Endothelial cell of umbilical vein (primary cell): ENCODE data around the gene RNASET2. TPM values are rescaled to one million over a fixed set of nuclear protein-coding genes. Genes with fewer than 3 reads are reported as not detected.

Experiments used
- BruUV-seq: library from RNA; stranded (reverse); fragments of 400-500 nt; replicated peaks from 2 replicates; lab custom pipeline; 2021; lab: Mats Ljungman, UMichigan
- CTCF ChIA-PET: fragments of 300-600, 350-600 bp; sonication (Branson Sonifier 250); formaldehyde crosslinking; loops from one replicate; lab custom pipeline; 2021; ENCODE audit warnings: antibody characterized with exemption, inconsistent platforms; lab: Charles Lee
- POLR2A ChIA-PET: fragments of 300-600, 350-600 bp; sonication (Branson Sonifier 250); formaldehyde crosslinking; loops from one replicate; lab custom pipeline; 2021; ENCODE audit warnings: antibody characterized with exemption, inconsistent platforms; lab: Charles Lee
- DNase-seq: peaks from one replicate; pipeline ENCODE4 v3.0.0-alpha.2; 2011; ENCODE audit warnings: low read depth, low spot score
- FAIRE-seq: peaks from 2 replicates; lab custom pipeline; 2011; peaks lifted over from hg19 to GRCh38; lab: Jason Lieb, UNC
- H2AFZ ChIP-seq: 2 replicates; pipeline ENCODE4 v1.6.0; 2012; ENCODE audit warnings: low read depth, low read length, control low read depth, inconsistent platforms
- H3K27ac ChIP-seq: 2 replicates; pipeline ENCODE4 v1.5.1; 2011; ENCODE audit warnings: low read depth, mild to moderate bottlenecking, control low read depth, low read length, moderate library complexity; ENCODE audit not compliant: insufficient read depth
- H3K27me3 ChIP-seq, 2 experiments: 2 replicates each; pipeline versions ENCODE4 v1.6.0 to v1.6.1; 2011; ENCODE audit warnings: low read length in 2 of 2, mixed read lengths in 1 of 2; ENCODE audit not compliant: control insufficient read depth in 2 of 2, insufficient read depth in 2 of 2
- H3K36me3 ChIP-seq, 2 experiments: 2 replicates in 1 of 2; 3 replicates in 1 of 2; pipeline ENCODE4 v1.5.1; 2011; ENCODE audit warnings: low read length in 2 of 2, mild to moderate bottlenecking in 1 of 2, moderate library complexity in 1 of 2; ENCODE audit not compliant: control insufficient read depth in 2 of 2, insufficient read depth in 2 of 2; ENCODE audit errors: extremely low read depth in 1 of 2
- H3K4me1 ChIP-seq: 3 replicates; pipeline ENCODE4 v1.5.1; 2011; ENCODE audit warnings: mild to moderate bottlenecking, low read length; ENCODE audit not compliant: control insufficient read depth, insufficient read depth; ENCODE audit errors: extremely low read depth
- H3K4me2 ChIP-seq: 2 replicates; pipeline ENCODE4 v1.6.1; 2011; ENCODE audit warnings: low read length, control low read depth, mixed read lengths; ENCODE audit not compliant: insufficient read depth
- H3K4me3 ChIP-seq, 3 experiments: fragments of 200-600 bp in 1 of 3; sonication (generic), shearing (Covaris generic) in 1 of 3; replicated peaks in 1 of 3; 2 replicates each; pipeline ENCODE4 v1.5.1; 2011 to 2016; ENCODE audit warnings: control low read depth in 3 of 3, low read length in 3 of 3, mild to moderate bottlenecking in 2 of 3, inconsistent platforms in 1 of 3, low read depth in 1 of 3, moderate library complexity in 1 of 3; ENCODE audit not compliant: insufficient read depth in 1 of 3
- H3K79me2 ChIP-seq: 2 replicates; pipeline ENCODE4 v1.6.0; 2012; ENCODE audit warnings: low read length, inconsistent platforms; ENCODE audit not compliant: control insufficient read depth, insufficient read depth
- H3K9ac ChIP-seq: replicated peaks from 2 replicates; pipeline ENCODE3; 2011; ENCODE audit warnings: low read length, control low read depth; ENCODE audit not compliant: insufficient read depth; ENCODE audit errors: extremely low read depth
- H3K9me1 ChIP-seq: replicated peaks from 3 replicates; pipeline ENCODE4 v1.6.0; 2011; ENCODE audit warnings: mild to moderate bottlenecking, low read length; ENCODE audit not compliant: control insufficient read depth, insufficient read depth; ENCODE audit errors: extremely low read depth
- H3K9me3 ChIP-seq: replicated peaks from 2 replicates; pipeline ENCODE4 v1.5.1; 2012; ENCODE audit warnings: low read length, inconsistent platforms; ENCODE audit not compliant: control insufficient read depth, insufficient read depth
- H4K20me1 ChIP-seq: replicated peaks from 2 replicates; pipeline ENCODE3; 2011; ENCODE audit warnings: mild to moderate bottlenecking, low read length; ENCODE audit not compliant: control insufficient read depth, insufficient read depth; ENCODE audit errors: extremely low read depth
- EZH2 ChIP-seq: IDR thresholded peaks from 2 replicates; pipeline ENCODE4 v1.6.1; 2012; ENCODE audit warnings: borderline replicate concordance, low read depth, mild to moderate bottlenecking, moderate library complexity, low read length, inconsistent platforms; ENCODE audit not compliant: severe bottlenecking
- FOS ChIP-seq: IDR thresholded peaks from 2 replicates; pipeline ENCODE4 v1.6.1; 2011; ENCODE audit warnings: mild to moderate bottlenecking, low read length, moderate library complexity, borderline replicate concordance; ENCODE audit not compliant: insufficient read depth
- GATA2 ChIP-seq: IDR thresholded peaks from 2 replicates; pipeline ENCODE4 v1.7.0; 2011; ENCODE audit warnings: low read depth, mild to moderate bottlenecking, moderate library complexity, mixed read lengths, low read length; ENCODE audit not compliant: insufficient read length, insufficient read depth
- JUN ChIP-seq: IDR thresholded peaks from 2 replicates; pipeline ENCODE4 v1.6.1; 2011; ENCODE audit warnings: borderline replicate concordance, low read depth; ENCODE audit not compliant: insufficient read length, insufficient read depth
- MYC ChIP-seq: IDR thresholded peaks from one replicate; pipeline ENCODE4 v1.6.1; 2011; ENCODE audit warnings: mild to moderate bottlenecking, low read depth, low read length
- POLR2A ChIP-seq: IDR thresholded peaks from 2 replicates; pipeline ENCODE4 v1.6.1; 2012; ENCODE audit warnings: low read depth, mild to moderate bottlenecking, control low read depth, low read length
- POLR2AphosphoS5 ChIP-seq: IDR thresholded peaks from 2 replicates; pipeline ENCODE4 v1.6.1; 2012; ENCODE audit warnings: low read depth, mild to moderate bottlenecking, control low read depth, low read length, moderate library complexity; ENCODE audit not compliant: insufficient read depth
- dilution Hi-C: fragments of 300-500 bp; cut with MboI; formaldehyde crosslinking; loops from one replicate; pipeline ENCODE4 v1.15.0; 2019; ENCODE audit warnings: low sequenced_read_pairs; ENCODE audit not compliant: extremely low pct_ligation_motif_present
- intact Hi-C: fragments of 100-400 bp; cut with micrococcal nuclease; formaldehyde crosslinking; loops from one replicate; pipeline ENCODE4 v1.10.0; 2022
- polyA plus RNA-seq, 4 experiments: library from polyadenylated mRNA; depleted of rRNA in 3 of 4; stranded (reverse) in 3 of 4; unstranded in 1 of 4; fragments of >200 nt; gene quantifications; 2 replicates each; pipeline versions ENCODE4 v1.2.1 to v1.2.3, GENCODE V29; 2011 to 2012; ENCODE audit warnings: missing spikeins in 1 of 4
- total RNA-seq: library from RNA; stranded (reverse); gene quantifications from 2 replicates; pipeline ENCODE4 v1.2.3, GENCODE V29; 2021
- TF ChIP-seq, protein P1 (sequence below), 2 donors: IDR thresholded peaks; 1 replicate in 1 of 2; 2 replicates in 1 of 2; pipeline ENCODE4 v1.5.1; 2011; ENCODE audit warnings: low read length in 2 of 2, mild to moderate bottlenecking in 2 of 2, moderate library complexity in 2 of 2, control low read depth in 1 of 2, inconsistent platforms in 1 of 2, low read depth in 1 of 2; ENCODE audit not compliant: insufficient read depth in 1 of 2; ENCODE audit errors: extremely low read depth in 1 of 2
- TF ChIP-seq, protein P2 (sequence below): IDR thresholded peaks from 2 replicates; pipeline ENCODE4 v1.6.1; 2011; ENCODE audit not compliant: insufficient read depth, insufficient read length

The RNASET2 gene
- total and polyA plus RNA-seq, 2 donors (not counting 3 experiments of a cell fraction or from before 2014, with no cell fraction given) = 10.7 to 11.4 TPM

DNA sequence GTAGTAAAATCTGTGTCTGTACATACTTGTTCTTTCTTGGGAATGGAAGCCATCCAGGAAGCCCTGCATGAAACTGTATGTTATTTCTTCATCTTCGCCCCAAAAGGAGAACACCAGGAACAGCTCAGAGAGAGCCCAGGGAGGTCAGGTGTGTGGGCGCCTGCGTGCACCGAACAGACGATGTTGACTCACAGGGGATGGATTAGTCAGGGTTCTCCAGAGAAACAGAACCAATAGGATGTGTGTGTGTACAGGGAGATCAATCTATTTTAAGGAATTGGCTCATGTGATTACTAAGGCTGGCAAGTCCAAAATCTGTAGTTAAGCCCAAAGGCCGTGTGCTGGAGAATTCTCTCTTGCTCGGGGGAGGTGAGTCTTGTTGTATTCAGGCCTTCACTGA, 45.7 kb downstream of the RNASET2 start:
- dilution Hi-C loops (no loop called here), intact Hi-C loops (no loop called here)
- no TSS peak for BruUV-seq
- H3K4me2 ChIP-seq = no peak overlapping the region
- no peaks in the 10 kb centered on the region for H4K20me1 ChIP-seq
- no peaks in the 10 kb centered on the region for H3K9me3 ChIP-seq
- no peak overlapping the region for H2AFZ ChIP-seq
- no peak overlapping the region for H3K27ac ChIP-seq
- FAIRE-seq (no peak), DNase-seq (no peak)
- TF ChIP-seq, protein P1, sequence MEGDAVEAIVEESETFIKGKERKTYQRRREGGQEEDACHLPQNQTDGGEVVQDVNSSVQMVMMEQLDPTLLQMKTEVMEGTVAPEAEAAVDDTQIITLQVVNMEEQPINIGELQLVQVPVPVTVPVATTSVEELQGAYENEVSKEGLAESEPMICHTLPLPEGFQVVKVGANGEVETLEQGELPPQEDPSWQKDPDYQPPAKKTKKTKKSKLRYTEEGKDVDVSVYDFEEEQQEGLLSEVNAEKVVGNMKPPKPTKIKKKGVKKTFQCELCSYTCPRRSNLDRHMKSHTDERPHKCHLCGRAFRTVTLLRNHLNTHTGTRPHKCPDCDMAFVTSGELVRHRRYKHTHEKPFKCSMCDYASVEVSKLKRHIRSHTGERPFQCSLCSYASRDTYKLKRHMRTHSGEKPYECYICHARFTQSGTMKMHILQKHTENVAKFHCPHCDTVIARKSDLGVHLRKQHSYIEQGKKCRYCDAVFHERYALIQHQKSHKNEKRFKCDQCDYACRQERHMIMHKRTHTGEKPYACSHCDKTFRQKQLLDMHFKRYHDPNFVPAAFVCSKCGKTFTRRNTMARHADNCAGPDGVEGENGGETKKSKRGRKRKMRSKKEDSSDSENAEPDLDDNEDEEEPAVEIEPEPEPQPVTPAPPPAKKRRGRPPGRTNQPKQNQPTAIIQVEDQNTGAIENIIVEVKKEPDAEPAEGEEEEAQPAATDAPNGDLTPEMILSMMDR (IDR thresholded peaks at IDR 0.05; ENCODE audit: extremely low read depth in 1 of 2, insufficient read depth in 1 of 2, low read depth in 1 of 2, low read length in 2 of 2) = no peak
- TF ChIP-seq, protein P2, sequence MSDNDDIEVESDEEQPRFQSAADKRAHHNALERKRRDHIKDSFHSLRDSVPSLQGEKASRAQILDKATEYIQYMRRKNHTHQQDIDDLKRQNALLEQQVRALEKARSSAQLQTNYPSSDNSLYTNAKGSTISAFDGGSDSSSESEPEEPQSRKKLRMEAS = no peak
- TF ChIP-seq POLR2AphosphoS5 (no peak), EZH2 (no peak), POLR2A (no peak), GATA2 (no peak), JUN (no peak), FOS (no peak), MYC (no peak)
- ChIA-PET CTCF (no interaction called here), POLR2A (no interaction called here)
- no peaks in the 10 kb centered on the region for H3K9me1 ChIP-seq
- no peaks in the 10 kb centered on the region for H3K79me2 ChIP-seq
- H3K4me1 ChIP-seq = no peaks in the 10 kb centered on the region
- no peaks in the 10 kb centered on the region for H3K36me3 ChIP-seq
- H3K9ac ChIP-seq = no peak overlapping the region
- H3K27me3 ChIP-seq = no peaks in the 10 kb centered on the region
- H3K4me3 ChIP-seq = no peak overlapping the region
